ENCODE measurements around the gene FAAH2. TPM values are rescaled to one million over a fixed set of nuclear protein-coding genes. Genes with fewer than 3 reads are reported as not detected.
"Not testable (repeated sequence)": the region's sequence is repeated elsewhere in the genome, so short reads cannot be mapped to it uniquely, and the experiment has no call there.

The FAAH2 gene
- polyA plus RNA-seq, 1 donor from 2014 or later: 9.3 TPM

- H4K20me1 ChIP-seq (ENCODE audit: insufficient read depth): no peaks in the 10 kb centered on the region
- H3K36me3 ChIP-seq (ENCODE audit: insufficient read depth, low read length): no peaks in the 10 kb centered on the region
- no peaks in the 10 kb centered on the region for H3K9me2 ChIP-seq (ENCODE audit: insufficient read depth, low read length)
- no peaks in the 10 kb centered on the region for H3K79me2 ChIP-seq (replicated peaks; ENCODE audit: insufficient read depth, low read length)
- no peak overlapping the region for H3K27ac ChIP-seq (ENCODE audit: low read length)
- TF ChIP-seq MXI1 (conservative IDR thresholded peaks at IDR 0.05; ENCODE audit: poor library complexity, severe bottlenecking): no peak
- no peak for TF ChIP-seq TAF1 (IDR thresholded peaks at IDR 0.05; ENCODE audit: low read depth)
- TF ChIP-seq EZH2 (IDR thresholded peaks at IDR 0.05; ENCODE audit: borderline replicate concordance, insufficient read depth, low read length, poor library complexity, severe bottlenecking): no peak
- no peak for TF ChIP-seq RAD21 (conservative IDR thresholded peaks at IDR 0.05)
- TF ChIP-seq EP300 (conservative IDR thresholded peaks at IDR 0.05; ENCODE audit: poor library complexity, severe bottlenecking): no peak
- no peak for TF ChIP-seq POLR2AphosphoS5 (IDR thresholded peaks at IDR 0.05)
- no peak for TF ChIP-seq REST (IDR thresholded peaks at IDR 0.05; ENCODE audit: borderline replicate concordance)
- no peak for TF ChIP-seq CTCF (IDR thresholded peaks at IDR 0.05; ENCODE audit: poor library complexity, severe bottlenecking)
- TF ChIP-seq SMC3 (conservative IDR thresholded peaks at IDR 0.05; ENCODE audit: poor library complexity): no peak
- H3K9ac ChIP-seq (ENCODE audit: low read length): no peak overlapping the region
- H2AFZ ChIP-seq (ENCODE audit: low read depth, low read length): no peak overlapping the region
- H3K4me3 ChIP-seq (ENCODE audit: low read length): no peak overlapping the region
- H3K9me3 ChIP-seq (ENCODE audit: low read length): no peaks in the 10 kb centered on the region
- no peaks in the 10 kb centered on the region for H3F3A ChIP-seq (ENCODE audit: insufficient read depth, low read length, poor library complexity, severe bottlenecking)
- no peak overlapping the region for H3K4me2 ChIP-seq (ENCODE audit: low read length)
- no peaks in the 10 kb centered on the region for H3K27me3 ChIP-seq (ENCODE audit: insufficient read depth, low read depth, low read length)
Measured at GRCh38 chrX:57379296-57379695, 92.8 kb downstream of the FAAH2 start.

- Histone ChIP-seq H3K9ac (ENCODE audit: low read length) (no peak overlapping the region), H3K36me3 (ENCODE audit: insufficient read depth, low read length) (no peaks in the 10 kb centered on the region), H3K79me2 (replicated peaks; ENCODE audit: insufficient read depth, low read length) (no peaks in the 10 kb centered on the region), H3K27ac (ENCODE audit: low read length) (no peak overlapping the region), H2AFZ (ENCODE audit: low read depth, low read length) (no peak overlapping the region), H3K4me3 (ENCODE audit: low read length) (no peak overlapping the region), H3K9me3 (ENCODE audit: low read length) (no peaks in the 10 kb centered on the region), H3K9me2 (ENCODE audit: insufficient read depth, low read length) (no peaks in the 10 kb centered on the region), H3K4me2 (ENCODE audit: low read length) (no peak overlapping the region), H3K27me3 (ENCODE audit: insufficient read depth, low read depth, low read length) (no peaks in the 10 kb centered on the region), H3F3A (ENCODE audit: insufficient read depth, low read length, poor library complexity, severe bottlenecking) (no peaks in the 10 kb centered on the region), H4K20me1 (ENCODE audit: insufficient read depth) (no peaks in the 10 kb centered on the region)
- TF ChIP-seq RAD21 (conservative IDR thresholded peaks at IDR 0.05): no peak
- no peak for TF ChIP-seq CTCF (IDR thresholded peaks at IDR 0.05; ENCODE audit: poor library complexity, severe bottlenecking)
- no peak for TF ChIP-seq EZH2 (IDR thresholded peaks at IDR 0.05; ENCODE audit: borderline replicate concordance, insufficient read depth, low read length, poor library complexity, severe bottlenecking)
- no peak for TF ChIP-seq REST (IDR thresholded peaks at IDR 0.05; ENCODE audit: borderline replicate concordance)
- no peak for TF ChIP-seq TAF1 (IDR thresholded peaks at IDR 0.05; ENCODE audit: low read depth)
- TF ChIP-seq POLR2AphosphoS5 (IDR thresholded peaks at IDR 0.05): no peak
- TF ChIP-seq MXI1 (conservative IDR thresholded peaks at IDR 0.05; ENCODE audit: poor library complexity, severe bottlenecking): no peak
Measured at GRCh38 chrX:57380026-57380796, 93.7 kb downstream of the FAAH2 start.

- H4K20me1 ChIP-seq (ENCODE audit: insufficient read depth); H3K4me3 ChIP-seq (ENCODE audit: low read length): not testable (repeated sequence)
Measured at GRCh38 chrX:57394162-57394561, 107.7 kb downstream of the FAAH2 start.

More at GRCh38 chrX:57394162-57394561, 107.7 kb downstream of the FAAH2 start:
- not testable (repeated sequence) for H3K27me3 ChIP-seq (ENCODE audit: insufficient read depth, low read depth, low read length); H3K27ac ChIP-seq (ENCODE audit: low read length); H3F3A ChIP-seq (ENCODE audit: insufficient read depth, low read length, poor library complexity, severe bottlenecking); H3K36me3 ChIP-seq (ENCODE audit: insufficient read depth, low read length); H3K9me3 ChIP-seq (ENCODE audit: low read length); H3K4me2 ChIP-seq (ENCODE audit: low read length); H2AFZ ChIP-seq (ENCODE audit: low read depth, low read length); H3K9ac ChIP-seq (ENCODE audit: low read length); H3K9me2 ChIP-seq (ENCODE audit: insufficient read depth, low read length); H3K79me2 ChIP-seq (replicated peaks; ENCODE audit: insufficient read depth, low read length)
